Suprapubic skin (tissue), 3 donors: ENCODE data around the gene CCDC201.
"Not testable (repeated sequence)": the region's sequence is repeated elsewhere in the genome, so short reads cannot be mapped to it uniquely, and the experiment has no call there.

ENCODE experiments used
- EP300 ChIP-seq: sonication (generic); formaldehyde crosslinking; IDR thresholded peaks from one replicate; pipeline ENCODE4 v1.6.1; 2017; ENCODE audit warnings: antibody characterized with exemption
- TF ChIP-seq, protein P1 (sequence below), 2 donors: fragments of 200-600 bp in 1 of 2; fragments of 450-650 bp in 1 of 2; sonication (generic) in 1 of 2; IDR thresholded peaks; one replicate each; pipeline ENCODE4 v1.5.1; 2016 to 2019; ENCODE audit warnings: antibody characterized with exemption in 2 of 2, mild to moderate bottlenecking in 1 of 2, moderate library complexity in 1 of 2

DNA sequence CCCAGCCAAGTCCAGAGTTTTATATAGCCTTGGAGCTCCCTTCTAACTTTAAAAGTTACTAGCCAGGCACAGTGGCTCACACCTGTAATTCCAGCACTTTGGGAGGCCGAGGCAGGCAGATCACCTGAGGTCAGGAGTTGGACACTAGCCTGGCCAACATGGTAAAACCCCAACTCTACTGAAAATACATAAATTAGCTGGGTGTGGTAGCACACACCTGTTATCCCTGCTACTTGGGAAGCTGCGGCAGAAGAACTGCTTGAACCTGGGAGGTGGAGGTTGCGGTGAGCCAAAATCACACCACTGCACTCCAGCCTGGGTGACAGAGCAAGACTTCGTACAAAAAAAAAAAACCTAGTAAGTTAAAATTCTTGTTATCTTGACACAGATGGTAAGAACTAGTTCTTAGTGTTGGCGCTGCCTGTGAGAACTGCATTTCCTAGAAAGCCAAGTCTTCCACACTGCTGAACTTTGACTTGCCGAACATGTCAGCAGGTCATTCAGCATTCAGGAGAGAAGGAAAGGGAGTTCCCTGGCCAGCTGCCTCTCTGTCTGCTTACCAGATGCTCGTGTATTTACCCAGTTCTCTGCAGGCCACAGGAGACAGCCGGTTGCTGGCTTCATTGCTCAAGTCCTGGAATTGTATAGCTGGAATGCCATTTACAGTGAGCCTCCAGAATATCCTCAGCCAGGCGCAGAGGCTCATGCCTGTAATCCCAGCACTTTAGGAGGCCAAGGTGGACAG lies 40.3 kb downstream of the CCDC201 start:
- not testable (repeated sequence) for TF ChIP-seq EP300
- TF ChIP-seq, protein P1, sequence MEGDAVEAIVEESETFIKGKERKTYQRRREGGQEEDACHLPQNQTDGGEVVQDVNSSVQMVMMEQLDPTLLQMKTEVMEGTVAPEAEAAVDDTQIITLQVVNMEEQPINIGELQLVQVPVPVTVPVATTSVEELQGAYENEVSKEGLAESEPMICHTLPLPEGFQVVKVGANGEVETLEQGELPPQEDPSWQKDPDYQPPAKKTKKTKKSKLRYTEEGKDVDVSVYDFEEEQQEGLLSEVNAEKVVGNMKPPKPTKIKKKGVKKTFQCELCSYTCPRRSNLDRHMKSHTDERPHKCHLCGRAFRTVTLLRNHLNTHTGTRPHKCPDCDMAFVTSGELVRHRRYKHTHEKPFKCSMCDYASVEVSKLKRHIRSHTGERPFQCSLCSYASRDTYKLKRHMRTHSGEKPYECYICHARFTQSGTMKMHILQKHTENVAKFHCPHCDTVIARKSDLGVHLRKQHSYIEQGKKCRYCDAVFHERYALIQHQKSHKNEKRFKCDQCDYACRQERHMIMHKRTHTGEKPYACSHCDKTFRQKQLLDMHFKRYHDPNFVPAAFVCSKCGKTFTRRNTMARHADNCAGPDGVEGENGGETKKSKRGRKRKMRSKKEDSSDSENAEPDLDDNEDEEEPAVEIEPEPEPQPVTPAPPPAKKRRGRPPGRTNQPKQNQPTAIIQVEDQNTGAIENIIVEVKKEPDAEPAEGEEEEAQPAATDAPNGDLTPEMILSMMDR (IDR thresholded peaks at IDR 0.05) = not testable (repeated sequence)
